NCI-H524 (cell line): ENCODE data around the gene HIGD1B.
A peak's percentile ranks its signal among the peaks of the same experiment; 100 is the strongest.
"Not testable (repeated sequence)": the region's sequence is repeated elsewhere in the genome, so short reads cannot be mapped to it uniquely, and the experiment has no call there.

ENCODE experiments used
- DNase-seq, 2 experiments: peaks; one replicate each; lab custom pipeline; 2025; lab: John Stamatoyannopoulos, UW

Gene HIGD1B

GRCh38 chr17:44847586-44847985 is at the start of gene HIGD1B:
HIGD1B (plus strand) TSS chr17:44847883; CDS start chr17:44848153, 270 bp downstream.
- peak; percentile 24 to 71 for DNase-seq

- no peak for DNase-seq
These were observed 49.3 kb upstream of the HIGD1B start for GRCh38 chr17:44798356-44798755.

GRCh38 chr17:44801880-44802279 is 45.8 kb upstream of the HIGD1B start:
- DNase-seq, result peak in 1 of 2 experiments; percentile 40

- peak; percentile 18 to 73 for DNase-seq
These were observed 43.2 kb upstream of the HIGD1B start for GRCh38 chr17:44804302-44805089.

- no peak for DNase-seq
These were observed 40.4 kb upstream of the HIGD1B start for GRCh38 chr17:44807093-44807816.

GRCh38 chr17:44807817-44808155 is 39.9 kb upstream of the HIGD1B start:
- DNase-seq, result peak; percentile 96 to 99

- DNase-seq, result no peak
These were observed 39.5 kb upstream of the HIGD1B start for GRCh38 chr17:44808156-44808555.

GRCh38 chr17:44808656-44809388 is 38.9 kb upstream of the HIGD1B start:
- not testable (repeated sequence) for DNase-seq

- no peak for DNase-seq
These were observed 35.4 kb upstream of the HIGD1B start for GRCh38 chr17:44812263-44812662.

GRCh38 chr17:44818508-44818907 is 29.2 kb upstream of the HIGD1B start:
- not testable (repeated sequence) for DNase-seq

- DNase-seq, result peak; percentile 90 to 92
These were observed 27.0 kb upstream of the HIGD1B start for GRCh38 chr17:44820631-44821212.

GRCh38 chr17:44825236-44825635 is 22.4 kb upstream of the HIGD1B start:
- not testable (repeated sequence) for DNase-seq

GRCh38 chr17:44826123-44826790 is 21.4 kb upstream of the HIGD1B start:
- no peak for DNase-seq

- no peak for DNase-seq
These were observed 19.8 kb upstream of the HIGD1B start for GRCh38 chr17:44827863-44828262.

- peak in 1 of 2 experiments; percentile 60 for DNase-seq
These were observed 18.7 kb upstream of the HIGD1B start for GRCh38 chr17:44828919-44829522.

- peak; percentile 41 to 60 for DNase-seq
These were observed 17.9 kb upstream of the HIGD1B start, which contains the start of gene GJC1 for GRCh38 chr17:44829523-44830358. GJC1 (minus strand) TSS chr17:44830287; CDS start chr17:44805817, 24,470 bp downstream.

GRCh38 chr17:44830359-44831288 is 17.1 kb upstream of the HIGD1B start:
- peak in 1 of 2 experiments; percentile 18 for DNase-seq

- DNase-seq, result no peak
These were observed 16.3 kb upstream of the HIGD1B start for GRCh38 chr17:44831371-44831770.

- no peak for DNase-seq
These were observed 14.9 kb upstream of the HIGD1B start for GRCh38 chr17:44832805-44833204.
